ENCODE measurements around the gene SYNJ2.

Gene SYNJ2

DNA sequence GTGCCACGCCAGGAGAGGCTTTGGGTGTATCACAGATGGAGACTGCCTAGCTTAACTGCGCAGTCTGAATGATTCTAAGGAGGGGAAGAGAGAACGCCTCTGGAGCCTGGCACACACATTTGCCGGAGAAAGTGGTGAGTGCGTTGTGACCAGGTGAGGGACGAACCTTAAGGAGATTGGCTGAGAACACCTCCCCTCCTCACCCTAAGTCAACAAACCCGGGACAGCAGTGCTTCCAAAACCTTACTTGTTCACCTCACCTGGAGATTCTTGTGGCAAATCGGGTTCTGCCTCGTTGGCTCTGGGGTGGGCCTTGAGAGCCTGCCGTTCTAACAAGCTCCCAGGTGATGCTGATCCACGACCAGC is 9.4 kb downstream of the SYNJ2 start:
- no peak for DNase-seq (ENCODE audit: low read depth, low spot score)
- H3K4me3 ChIP-seq (ENCODE audit: low read length) = no peak overlapping the region

DNA sequence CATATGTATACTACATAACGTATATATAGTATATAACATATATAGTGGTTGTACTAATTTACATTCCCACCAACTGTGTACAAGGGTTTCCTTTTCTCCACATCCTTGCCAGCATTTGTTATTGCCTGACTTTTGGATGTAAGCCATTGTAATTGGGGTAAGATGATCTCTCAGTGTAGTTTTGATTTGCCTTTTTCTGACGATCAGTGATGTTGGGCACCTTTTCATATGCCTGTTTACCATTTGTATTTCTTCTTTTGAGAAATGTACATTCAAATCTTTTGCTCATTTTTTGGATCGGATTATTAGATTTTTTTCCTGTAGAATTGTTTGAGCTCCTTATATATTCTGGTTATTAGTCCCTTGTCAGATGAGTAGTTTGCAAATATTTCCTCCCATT is 11.4 kb downstream of the SYNJ2 start:
- no peak for DNase-seq (ENCODE audit: low read depth, low spot score)
- no peak overlapping the region for H3K4me3 ChIP-seq (ENCODE audit: low read length)

DNA sequence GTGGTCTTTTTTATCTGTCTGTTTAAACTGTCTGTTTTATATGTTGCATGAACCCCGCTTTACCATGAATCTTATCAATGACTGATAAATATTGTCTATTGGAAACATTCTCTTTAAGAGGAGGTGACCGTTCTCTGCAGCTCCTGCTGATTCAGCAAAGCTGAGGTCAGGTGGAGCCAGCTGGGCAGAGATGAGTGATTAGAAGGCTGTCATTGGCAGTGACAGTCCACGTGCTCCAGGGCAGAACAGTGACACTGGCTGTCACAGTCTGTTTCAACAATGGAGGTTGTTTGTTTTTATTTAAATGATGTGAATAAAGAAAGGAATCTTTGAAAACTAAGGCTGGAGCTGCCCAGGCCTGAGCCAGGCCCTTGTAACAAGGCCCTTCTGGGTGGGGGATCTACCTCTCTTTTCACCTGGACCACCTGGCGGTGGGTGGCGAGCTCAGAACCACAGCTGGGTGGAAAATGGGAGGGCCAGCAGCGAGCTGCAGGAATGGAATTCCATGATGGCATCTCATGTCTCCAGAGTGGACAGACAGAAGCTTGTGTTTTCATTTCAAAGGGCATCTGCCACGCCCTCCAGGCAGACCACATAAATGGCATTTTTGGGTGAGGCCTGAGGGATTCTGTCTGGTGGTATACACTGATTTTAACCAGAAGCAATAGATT is 12.6 kb downstream of the SYNJ2 start:
- DNase-seq (ENCODE audit: low read depth, low spot score) = no peak

DNA sequence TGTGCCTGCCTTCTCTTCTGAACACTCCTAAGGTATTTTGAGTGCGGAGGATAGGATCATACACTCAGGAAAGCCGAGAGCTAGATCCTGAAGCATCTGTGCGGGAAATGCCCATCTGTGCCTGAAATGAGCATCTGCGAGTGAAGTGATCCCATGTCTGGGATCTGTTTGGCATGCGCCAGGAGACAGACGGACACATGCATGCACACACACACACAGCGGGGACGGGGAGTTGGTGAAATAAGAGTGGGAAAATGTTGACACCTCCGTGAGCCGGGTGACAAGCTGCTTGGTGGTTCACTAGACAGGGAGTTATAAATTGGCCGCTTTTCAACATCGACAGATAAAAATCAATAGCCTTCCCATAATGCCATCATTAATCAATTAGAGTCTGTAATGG is 13.8 kb downstream of the SYNJ2 start:
- H3K4me3 ChIP-seq (ENCODE audit: low read length) = no peak overlapping the region
- no peak for DNase-seq (ENCODE audit: low read depth, low spot score)

More for the DNA sequence above, 12.6 kb downstream of the SYNJ2 start:
- H3K4me3 ChIP-seq (ENCODE audit: low read length) = no peak overlapping the region

DNA sequence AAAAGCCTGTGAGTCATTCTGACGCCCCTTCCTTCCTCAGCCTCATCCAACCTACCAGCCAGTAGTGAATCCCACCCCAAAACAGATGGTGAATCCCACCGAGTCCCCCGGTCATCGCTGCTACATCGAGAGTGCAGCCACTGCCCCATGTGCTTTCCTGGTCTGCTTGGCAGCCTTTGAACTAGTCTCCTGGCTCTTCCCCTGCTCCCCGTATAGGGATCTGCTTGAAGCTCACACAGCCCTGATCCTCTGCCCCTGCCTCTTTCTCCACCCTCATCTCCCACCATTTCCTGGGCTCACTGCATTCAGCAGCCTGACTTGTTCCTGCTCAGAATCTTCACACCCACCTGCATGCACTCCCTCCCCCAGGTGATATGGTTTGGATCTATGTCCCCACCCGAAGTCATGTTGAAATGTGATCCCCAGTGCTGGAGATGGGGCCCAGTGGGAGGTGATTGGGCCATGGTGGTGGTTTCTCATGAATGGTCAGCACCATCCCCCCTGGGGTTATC is 14.6 kb downstream of the SYNJ2 start:
- H3K4me3 ChIP-seq (ENCODE audit: low read length) = no peak overlapping the region
- DNase-seq (ENCODE audit: low read depth, low spot score) = no peak

DNA sequence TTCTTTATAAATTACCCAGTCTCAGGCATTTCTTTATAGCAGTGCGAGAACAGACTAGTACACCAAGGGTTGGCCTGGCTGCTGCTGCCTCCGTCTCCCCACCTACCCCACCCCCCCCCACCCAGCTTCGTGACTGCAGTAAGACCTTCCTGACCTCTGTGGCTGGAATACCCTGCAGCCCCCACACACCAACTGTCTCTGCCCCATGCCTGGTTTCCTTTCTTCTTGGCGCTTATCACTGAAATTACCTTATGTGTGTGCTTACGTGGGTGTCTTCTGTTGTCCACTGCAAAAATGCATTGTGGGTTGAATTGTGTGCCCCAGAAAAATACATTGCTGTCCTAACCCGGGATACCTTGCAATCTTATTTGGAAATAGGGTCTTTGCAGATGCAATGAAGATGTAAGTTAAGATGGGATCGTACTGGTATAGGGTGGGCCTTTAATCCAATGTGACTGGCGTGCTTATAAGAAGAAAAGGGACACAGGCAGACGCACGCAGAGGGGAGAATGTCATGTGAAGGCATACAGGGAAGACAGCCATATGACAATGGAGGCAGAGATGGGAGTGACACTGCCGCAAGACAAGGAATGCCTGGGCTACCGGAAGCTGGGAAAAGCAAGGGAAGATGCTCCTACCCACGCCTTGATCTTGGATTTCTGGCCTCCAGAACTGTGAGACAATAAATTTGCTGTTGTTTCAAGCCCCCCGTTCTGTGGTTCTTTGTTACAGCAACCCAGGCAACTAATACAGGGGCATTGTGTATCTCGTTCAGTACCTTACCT is 15.4 kb downstream of the SYNJ2 start:
- no peak overlapping the region for H3K4me3 ChIP-seq (ENCODE audit: low read length)
- DNase-seq (ENCODE audit: low read depth, low spot score) = no peak

DNA sequence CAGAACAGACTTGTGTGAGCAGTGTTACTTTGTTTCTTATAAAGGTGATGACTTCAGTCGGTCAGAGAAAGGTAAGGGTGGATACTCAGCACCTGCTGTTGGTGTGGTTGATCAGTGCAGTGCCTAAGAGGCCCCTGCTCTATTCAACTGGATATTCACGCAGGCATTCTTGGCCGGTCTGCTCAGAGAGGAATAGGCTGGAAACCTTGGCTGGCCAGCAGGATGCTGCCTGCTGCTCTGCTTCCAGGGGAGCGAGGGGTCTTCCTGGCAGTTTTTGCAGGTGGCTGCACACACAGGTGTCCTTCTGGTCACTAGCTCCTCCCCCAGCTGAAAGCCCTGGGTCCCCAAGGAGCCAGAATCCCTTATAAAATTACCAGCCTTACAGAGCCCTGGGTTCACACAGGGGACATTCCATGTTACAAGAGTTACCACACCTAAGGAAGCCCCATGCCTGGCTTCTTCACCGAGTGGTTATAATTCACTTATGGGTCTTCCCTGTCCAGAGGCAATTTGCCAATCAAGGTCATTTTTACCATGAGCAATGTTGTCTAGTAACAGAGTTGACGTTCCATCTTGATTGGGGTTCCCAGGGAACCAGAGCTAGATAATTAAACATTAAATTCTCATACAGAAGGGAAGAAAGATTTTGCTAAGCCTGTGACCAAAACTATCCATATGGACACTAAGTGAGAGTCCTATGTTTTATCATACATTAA is 16.4 kb downstream of the SYNJ2 start:
- no peak for DNase-seq (ENCODE audit: low read depth, low spot score)
- no peak overlapping the region for H3K4me3 ChIP-seq (ENCODE audit: low read length)

DNA sequence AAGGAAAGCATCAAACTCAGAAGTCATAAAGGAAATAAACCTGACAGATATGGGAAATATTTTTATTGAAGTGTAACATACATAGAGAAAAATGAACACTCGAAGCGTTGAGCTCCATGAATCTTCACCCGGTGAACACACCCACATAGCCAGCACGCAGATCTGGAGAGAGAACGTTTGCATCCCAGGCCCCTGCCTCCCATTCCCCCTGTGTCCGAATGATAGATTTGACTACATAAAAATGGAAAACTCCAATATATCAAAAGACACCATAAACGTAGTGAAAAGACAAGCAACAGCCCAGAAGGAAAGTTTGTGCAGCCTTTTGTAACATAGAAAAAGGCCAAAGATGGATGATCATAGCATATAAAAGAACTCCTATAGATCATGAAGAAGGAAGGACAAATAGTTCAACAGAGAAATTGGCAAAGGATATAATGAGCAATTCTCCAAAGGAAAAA is 17.1 kb downstream of the SYNJ2 start:
- no peak for DNase-seq (ENCODE audit: low read depth, low spot score)
- H3K4me3 ChIP-seq (ENCODE audit: low read length) = no peak overlapping the region

DNA sequence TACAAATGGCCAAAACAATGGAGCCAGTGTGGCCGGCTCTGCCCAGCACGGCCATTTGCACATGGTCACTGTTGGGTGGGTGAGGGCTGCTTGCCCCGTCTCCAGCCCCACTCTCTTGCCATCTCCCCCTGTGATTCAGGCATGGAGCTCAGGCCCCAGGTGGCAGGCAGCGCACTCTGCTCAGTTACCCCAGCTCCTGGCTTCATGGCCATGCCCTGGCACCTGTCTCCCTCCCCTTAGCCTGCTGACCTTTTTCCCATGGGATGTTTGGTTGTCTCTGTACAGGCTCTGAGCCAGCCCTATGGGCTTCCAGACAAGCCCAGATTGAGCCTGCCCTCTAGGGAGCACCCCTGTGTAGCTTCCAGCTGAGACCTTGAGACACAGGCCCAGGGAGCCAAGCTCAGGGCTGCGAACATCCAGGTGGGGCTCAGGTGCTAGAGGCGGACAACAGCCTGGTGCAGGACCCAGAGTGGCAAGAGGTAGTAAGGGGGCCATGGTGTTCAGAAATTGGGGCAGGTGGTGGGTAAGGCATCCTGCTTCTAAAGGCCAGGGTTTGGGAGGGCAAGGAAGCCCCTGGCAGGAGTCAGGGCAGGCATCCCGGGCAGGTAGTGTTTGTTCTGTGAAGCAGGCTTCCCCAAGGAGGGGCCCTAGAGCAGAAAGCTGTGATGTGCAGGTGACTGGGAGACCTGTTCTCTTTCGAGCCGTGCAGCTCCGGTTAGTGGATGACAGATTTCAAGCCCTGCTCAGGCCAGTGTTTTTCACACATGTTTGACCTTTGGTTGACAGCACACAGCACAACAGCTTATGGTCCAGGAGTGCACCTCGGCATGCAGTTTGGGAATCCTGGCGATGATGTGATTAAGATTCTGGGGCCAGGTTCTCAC is 17.7 kb downstream of the SYNJ2 start:
- no peak overlapping the region for H3K4me3 ChIP-seq (ENCODE audit: low read length)
- no peak for DNase-seq (ENCODE audit: low read depth, low spot score)

DNA sequence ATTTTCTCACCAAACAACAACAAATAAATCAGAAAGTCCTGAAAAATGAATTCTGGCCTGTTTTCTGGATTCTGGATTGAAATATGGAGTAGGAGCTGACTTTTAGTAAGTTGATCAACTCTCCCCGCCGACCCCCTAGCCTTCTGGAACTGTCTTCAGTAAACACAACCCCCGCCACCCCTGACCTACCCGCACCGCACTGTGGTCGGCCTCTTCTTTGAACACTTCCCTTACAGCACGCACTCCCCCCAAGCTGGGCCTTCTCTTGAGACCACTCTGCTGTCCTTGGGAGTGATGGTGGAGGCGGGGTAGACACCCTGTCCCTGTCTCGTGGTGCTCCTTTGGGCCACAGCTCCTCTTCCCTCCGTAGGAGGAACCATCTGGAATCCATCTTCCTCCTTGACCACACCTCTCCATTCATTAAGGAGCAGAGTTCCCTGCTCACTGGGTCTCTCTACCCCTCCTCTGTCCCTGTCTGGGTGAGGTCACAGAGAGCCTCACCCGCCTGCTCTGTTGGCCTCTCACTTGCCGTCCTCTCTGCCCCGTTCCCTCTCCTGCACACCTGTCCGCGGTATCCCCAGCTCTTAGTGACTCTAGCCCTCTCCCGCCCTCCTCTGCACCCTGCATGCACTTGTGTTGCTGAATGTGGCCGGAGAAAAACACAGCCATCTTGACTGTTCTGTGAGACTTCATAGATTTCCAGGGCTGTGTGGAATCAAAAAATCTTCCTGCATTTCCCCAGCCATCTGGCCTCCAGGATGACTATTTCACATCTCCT is 19.1 kb downstream of the SYNJ2 start:
- H3K4me3 ChIP-seq (ENCODE audit: low read length) = no peak overlapping the region
- no peak for DNase-seq (ENCODE audit: low read depth, low spot score)

DNA sequence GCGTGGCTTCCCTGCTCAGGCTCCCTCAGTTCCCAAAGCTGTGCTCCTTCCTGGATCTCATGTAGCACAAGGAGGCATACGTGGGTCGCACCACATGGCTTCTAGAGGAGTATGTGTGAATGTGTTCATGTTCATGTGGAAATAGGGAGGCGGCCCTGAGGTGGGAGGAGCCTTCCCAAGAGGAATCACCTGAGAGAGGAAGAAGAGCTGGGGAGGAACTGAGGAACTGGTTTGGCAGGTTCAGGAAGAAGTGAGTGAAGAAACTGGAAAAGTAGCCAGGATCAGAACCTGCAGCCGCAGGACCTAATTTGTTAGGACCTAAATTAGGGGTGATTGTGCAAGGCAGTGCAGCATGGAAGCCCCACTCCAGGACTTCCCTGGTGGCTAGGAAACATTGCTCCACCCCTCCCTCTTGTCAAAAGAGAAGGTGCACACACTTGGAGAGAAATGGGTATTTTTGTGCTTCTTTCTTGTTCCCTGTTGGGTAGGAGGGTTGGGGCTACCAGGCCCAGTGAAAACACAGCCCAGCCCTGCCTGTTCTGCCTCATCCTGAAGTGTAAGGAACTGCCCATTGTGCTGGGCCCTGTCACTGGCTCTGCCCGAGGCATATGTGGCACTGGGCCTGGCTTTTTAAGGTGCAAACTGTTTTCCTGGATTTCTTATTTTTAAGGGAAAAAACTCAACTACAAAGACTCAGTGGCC is 20.7 kb downstream of the SYNJ2 start:
- no peak for DNase-seq (ENCODE audit: low read depth, low spot score)
- no peak overlapping the region for H3K4me3 ChIP-seq (ENCODE audit: low read length)

DNA sequence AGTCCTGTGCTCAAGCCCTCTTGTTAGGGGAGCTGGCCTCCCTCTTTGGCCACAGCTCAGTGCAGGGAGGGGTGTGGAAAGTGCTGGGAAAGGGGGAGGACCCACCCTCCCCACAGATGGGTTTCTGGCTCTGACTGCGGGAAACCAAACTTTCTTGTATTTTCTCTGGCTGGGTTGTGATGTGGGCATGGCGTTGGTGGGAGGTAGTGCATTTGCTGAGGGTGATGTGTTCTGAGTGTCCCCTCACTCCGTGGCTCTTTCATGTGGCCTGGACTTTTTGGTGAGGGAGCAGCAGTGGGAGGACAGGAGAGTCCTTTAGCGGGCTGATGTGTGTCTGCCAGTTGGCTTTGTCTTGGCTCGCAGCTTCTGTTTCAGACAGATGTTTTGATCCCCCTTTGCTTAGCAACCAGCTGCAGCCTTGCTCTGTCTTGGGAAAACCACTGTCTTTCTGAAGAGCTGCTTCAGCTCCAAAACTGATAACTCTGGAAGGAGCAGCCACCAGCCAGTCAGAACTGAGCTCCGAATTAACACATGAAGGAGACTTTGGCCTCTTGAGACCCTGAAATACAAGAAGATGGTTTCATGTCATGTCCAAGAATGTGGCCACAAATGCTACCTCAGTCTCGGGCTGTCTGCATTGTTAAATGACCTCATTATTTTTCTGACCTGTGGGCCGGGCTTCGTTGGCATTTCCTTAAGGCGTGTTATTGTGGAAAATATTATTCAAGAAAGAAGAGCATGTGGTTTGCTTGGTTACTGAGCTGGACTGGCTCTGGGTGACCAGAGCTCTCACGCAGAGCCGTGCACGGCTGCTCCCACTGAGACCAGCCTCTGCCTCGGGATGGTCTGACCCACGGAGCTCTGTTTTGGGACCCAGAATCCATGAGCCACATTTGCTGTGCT is 21.5 kb downstream of the SYNJ2 start:
- peak; percentile 71 for DNase-seq (ENCODE audit: low read depth, low spot score)
- no peak overlapping the region for H3K4me3 ChIP-seq (ENCODE audit: low read length)

DNA sequence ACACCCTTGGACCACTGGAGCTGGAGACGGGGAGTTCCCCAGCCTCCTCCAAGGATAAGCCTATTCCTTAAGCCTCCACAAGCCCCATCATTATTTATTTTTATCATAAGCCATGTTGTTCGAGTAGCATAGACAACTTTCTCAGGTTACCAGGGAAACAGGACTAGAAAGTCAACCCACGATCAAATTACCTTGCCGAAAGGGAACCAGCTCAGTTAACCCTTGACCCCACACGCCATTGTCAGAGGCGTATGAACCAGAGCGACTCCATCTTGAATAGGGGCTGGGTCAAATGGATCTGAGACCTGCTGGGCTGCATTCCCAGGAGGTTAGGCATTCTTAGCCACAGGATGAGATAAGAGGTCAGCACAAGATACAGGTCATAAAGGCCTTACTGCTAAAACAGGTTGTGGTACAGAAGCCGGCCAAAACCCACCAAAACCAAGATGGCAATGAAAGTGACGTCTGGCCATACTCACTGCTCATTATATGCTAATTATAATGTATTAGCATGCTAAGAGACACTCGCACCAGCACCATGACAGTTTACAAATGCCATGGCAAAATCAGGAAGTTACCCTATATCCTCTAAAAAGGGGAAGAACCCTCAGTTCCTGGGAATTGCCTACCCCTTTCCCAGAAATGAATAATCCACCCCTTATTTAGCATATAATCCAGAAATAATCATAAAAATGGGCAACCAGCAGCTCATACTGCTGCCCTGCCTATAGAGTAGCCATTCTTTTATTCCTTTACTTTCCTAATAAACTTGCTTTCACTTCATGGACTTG is 22.4 kb downstream of the SYNJ2 start:
- DNase-seq (ENCODE audit: low read depth, low spot score) = no peak
- H3K4me3 ChIP-seq (ENCODE audit: low read length) = no peak overlapping the region

DNA sequence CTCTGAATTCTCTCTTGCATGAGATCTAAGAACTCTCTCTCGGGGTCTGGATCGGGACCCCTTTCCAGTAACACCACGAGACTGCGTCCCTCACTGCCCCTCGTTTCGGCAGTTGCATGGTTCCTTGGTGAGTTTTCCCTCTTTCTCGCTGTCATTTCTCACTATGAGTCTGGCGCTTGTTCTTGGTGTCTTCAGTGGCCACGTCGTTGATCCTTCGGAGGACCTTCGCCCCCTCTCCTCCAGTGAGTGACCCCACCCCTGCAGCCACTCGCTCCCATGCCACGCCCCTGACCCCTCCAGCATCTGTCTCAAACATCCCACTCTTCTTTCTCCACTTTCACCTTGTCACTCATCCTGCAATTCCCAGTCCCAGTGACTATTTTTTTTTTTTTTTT is 23.0 kb downstream of the SYNJ2 start:
- no peak for DNase-seq (ENCODE audit: low read depth, low spot score)
- no peak overlapping the region for H3K4me3 ChIP-seq (ENCODE audit: low read length)

DNA sequence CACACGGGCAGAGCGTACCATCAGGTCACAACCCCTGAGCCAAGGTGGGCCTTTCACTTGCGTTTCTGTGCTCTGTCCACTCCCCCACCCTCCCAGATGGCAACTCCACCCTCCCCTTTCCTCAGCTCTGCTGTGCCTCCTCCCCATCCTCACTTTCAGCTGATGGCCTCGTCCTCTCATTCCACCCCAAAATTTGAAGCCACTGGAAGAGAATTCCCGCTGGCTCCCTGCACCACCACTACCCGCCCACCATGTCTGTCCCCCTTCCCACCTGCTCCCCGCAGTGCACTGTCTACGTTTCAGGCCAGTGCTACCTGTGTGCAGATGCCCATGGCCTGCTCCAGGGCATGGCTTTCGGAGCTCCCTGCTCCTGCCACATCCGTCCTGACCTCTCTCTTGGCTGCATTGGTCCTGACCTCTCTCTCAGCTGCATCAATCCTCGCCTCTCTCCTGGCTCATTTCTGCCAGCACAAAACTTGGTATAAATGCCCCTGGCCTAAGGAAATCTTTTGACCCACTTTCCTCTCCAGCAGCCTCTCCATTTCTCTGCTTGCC is 24.0 kb downstream of the SYNJ2 start:
- no peak overlapping the region for H3K4me3 ChIP-seq (ENCODE audit: low read length)
- no peak for DNase-seq (ENCODE audit: low read depth, low spot score)

DNA sequence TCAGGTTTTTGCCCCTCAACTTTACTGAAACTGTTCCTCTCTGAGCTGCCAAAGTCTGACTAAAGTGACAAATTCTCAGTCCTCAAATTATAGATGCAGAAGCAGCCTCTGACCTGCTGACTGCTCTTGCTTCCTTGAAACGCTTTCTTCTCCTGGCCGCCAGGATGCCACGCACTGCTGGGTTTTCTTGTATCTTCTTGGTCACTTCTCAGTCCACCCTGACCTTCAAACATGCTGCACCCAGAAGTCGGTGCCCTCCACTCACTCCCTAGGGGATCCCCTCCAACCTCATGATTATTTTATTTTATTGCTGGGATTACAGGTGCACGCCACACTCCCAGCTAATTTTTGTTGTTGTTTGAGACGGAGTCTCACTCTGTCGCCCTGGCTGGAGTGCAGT is 24.7 kb downstream of the SYNJ2 start:
- no peak overlapping the region for H3K4me3 ChIP-seq (ENCODE audit: low read length)
- DNase-seq (ENCODE audit: low read depth, low spot score) = no peak

All from Jurkat, Clone E6-1 (cell line).